ENCODE data around the gene APAF1.

APAF1 gene

DNA sequence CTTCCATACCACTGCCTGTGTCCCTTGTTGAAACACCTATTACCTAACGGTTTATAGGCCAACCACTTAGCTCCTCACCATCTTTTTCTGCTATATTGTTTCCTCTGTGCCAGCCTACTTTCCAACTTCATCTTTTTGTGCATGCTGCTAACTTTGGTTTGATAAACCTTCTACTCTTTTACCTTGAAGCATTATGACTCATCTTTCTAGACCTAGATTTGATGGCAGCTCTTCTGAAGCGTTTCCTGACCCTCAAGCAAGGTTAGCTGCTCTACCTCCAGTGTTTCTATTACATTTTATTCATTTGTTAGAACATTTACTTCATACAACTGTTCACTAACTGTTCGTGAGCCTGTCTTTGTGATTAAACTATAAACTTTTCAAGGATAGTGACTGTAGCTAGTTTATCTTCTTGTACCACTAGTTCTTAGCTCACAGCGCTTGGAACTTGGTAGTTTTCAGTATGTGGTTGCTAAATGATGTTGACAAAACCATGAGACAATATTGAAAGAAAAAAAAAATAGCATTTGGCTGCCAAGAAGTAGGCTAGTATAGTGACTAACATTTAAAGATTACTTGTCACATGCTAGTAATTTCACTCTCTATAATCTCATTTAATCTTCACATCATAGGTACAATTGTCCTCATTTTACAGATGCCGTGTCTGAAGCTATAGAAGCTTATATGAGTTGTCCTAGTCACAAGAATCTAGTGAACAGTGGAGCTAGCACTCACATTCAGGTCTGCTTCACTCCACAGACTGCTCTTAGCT is 79.5 kb downstream of the APAF1 start:
- no peak overlapping the region for H3K4me3 ChIP-seq (ENCODE audit: control insufficient read depth, low read depth, low read length)
- peak; percentile 29 for DNase-seq (ENCODE audit: low read depth)
- TF ChIP-seq, protein P1, sequence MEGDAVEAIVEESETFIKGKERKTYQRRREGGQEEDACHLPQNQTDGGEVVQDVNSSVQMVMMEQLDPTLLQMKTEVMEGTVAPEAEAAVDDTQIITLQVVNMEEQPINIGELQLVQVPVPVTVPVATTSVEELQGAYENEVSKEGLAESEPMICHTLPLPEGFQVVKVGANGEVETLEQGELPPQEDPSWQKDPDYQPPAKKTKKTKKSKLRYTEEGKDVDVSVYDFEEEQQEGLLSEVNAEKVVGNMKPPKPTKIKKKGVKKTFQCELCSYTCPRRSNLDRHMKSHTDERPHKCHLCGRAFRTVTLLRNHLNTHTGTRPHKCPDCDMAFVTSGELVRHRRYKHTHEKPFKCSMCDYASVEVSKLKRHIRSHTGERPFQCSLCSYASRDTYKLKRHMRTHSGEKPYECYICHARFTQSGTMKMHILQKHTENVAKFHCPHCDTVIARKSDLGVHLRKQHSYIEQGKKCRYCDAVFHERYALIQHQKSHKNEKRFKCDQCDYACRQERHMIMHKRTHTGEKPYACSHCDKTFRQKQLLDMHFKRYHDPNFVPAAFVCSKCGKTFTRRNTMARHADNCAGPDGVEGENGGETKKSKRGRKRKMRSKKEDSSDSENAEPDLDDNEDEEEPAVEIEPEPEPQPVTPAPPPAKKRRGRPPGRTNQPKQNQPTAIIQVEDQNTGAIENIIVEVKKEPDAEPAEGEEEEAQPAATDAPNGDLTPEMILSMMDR (conservative IDR thresholded peaks at IDR 0.05; ENCODE audit: control insufficient read depth, insufficient read depth, low read depth, low read length) = no peak

DNA sequence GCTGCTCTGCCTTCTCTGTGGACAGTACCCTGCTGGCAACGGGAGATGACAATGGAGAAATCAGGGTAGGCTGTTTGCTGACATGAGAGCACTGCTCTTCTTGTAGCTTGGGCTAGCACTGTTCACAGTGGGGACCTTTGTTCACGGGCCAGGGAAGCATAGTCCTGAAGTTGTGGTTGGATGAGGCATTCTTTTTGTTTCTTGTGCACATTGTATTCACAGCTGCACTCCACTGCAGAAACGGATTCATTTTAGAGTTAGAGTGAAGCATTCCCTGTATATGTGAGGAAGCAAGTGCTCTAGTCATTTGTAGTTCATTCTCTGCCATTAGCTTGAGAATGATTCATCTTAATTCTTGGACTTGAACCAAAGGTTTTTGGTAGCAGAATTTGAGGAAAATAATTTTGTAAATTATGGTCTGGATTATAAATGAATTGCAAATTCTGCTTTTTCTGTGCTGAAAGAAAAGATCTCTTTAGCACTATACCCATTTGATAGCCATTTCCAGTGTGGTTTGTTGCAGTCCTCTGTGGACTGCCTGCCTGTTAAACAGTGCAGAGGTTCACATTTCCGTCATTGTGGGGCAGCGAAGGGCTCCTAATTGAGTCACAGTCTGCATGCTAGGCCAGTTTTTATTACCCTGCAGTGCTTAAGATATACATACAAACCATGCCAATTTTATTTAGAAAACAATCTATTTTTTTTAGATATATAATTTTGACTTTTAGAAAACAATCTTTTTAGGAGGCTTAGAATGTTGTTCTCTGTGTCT is 80.6 kb downstream of the APAF1 start:
- peak; percentile 67 for DNase-seq (ENCODE audit: low read depth)
- TF ChIP-seq, protein P1 (conservative IDR thresholded peaks at IDR 0.05; ENCODE audit: control insufficient read depth, insufficient read depth, low read depth, low read length) = peak; percentile 65
- no peak overlapping the region for H3K4me3 ChIP-seq (ENCODE audit: control insufficient read depth, low read depth, low read length)

DNA sequence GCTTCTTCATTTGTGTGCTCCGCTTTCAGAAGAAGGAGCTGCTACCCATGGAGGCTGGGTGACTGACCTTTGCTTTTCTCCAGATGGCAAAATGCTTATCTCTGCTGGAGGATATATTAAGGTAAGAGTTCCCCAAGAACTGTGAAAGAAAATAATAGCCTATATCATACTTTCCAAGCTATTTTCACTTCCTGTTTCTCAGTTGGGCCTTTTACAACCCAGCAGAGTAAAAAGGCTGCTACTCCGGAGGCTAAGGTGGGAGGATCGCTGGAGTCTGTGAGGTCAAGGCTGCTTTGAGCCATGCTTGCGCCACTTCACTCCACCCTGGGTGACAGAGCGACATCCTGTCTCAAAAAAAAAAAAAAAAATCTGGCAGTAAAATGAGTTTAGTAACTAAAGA is 82.1 kb downstream of the APAF1 start:
- TF ChIP-seq, protein P1 (conservative IDR thresholded peaks at IDR 0.05; ENCODE audit: control insufficient read depth, insufficient read depth, low read depth, low read length) = no peak
- no peak overlapping the region for H3K4me3 ChIP-seq (ENCODE audit: control insufficient read depth, low read depth, low read length)
- no peak for DNase-seq (ENCODE audit: low read depth)

DNA sequence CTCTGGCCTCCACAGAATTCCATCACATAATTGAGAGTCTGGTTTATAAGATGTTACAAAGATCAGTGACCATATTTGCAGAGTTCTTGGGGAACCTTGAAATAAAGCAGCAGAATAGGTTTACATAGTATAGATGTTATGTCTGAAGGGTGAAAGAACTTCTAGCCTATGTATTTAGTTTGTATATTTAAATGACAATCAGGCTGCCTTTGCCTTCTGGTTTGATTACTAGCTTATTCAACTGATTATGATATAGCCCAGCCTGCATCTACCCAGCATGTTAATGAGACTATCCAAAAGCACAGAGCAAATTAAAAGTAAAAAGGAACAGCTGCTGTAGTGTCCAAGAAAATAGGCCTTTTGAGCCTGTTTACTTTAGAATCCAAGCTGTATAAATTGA is 85.3 kb downstream of the APAF1 start:
- DNase-seq (ENCODE audit: low read depth) = no peak
- no peak overlapping the region for H3K4me3 ChIP-seq (ENCODE audit: control insufficient read depth, low read depth, low read length)

DNA sequence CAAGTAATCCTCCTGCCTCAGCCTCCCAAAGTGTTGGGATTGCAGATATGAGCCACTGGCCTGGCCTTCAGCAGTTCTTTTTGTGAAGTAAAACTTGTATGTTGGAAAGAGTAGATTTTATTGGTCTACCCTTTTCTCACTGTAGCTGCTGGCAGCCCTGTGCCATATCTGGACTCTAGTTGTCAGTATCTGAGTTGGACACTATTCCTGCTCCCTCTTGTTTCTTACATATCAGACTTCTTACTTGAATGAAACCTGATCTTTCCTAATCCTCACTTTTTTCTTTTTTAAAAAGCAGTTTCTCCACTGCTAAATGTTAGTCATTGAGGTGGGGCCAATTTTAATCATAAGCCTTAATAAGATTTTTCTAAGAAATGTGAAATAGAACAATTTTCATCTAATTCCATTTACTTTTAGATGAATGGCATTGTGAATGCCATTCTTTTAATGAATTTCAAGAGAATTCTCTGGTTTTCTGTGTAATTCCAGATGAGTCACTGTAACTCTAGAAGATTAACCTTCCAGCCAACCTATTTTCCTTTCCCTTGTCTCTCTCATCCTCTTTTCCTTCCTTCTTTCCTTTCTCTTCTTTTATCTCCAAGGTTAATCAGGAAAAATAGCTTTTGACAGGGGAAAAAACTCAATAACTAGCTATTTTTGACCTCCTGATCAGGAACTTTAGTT is 88.7 kb downstream of the APAF1 start:
- DNase-seq (ENCODE audit: low read depth) = no peak
- no peak overlapping the region for H3K4me3 ChIP-seq (ENCODE audit: control insufficient read depth, low read depth, low read length)
- TF ChIP-seq, protein P1 (conservative IDR thresholded peaks at IDR 0.05; ENCODE audit: control insufficient read depth, insufficient read depth, low read depth, low read length) = no peak

More for the DNA sequence above, 85.3 kb downstream of the APAF1 start:
- TF ChIP-seq, protein P1 (conservative IDR thresholded peaks at IDR 0.05; ENCODE audit: control insufficient read depth, insufficient read depth, low read depth, low read length) = no peak

DNA sequence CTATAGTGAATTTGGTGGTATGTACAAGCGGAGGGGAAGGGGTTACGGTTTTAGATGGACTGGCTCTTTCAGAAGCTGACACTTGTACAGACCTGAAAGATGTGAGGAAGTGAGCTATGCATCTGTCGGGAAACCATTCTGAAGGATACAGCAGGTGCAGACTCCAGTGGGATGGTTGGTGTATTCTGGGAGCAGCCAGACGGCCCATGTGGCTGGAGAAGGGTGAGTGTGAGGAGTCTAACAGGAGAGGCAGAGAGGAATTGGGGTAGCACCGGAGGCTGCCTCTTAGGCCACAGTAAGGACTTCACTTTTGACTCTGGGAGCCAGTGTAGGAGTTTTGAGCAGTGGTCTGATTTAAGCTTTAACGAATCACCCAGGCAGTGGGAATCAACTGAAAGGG is 90.7 kb downstream of the APAF1 start:
- no peak overlapping the region for H3K4me3 ChIP-seq (ENCODE audit: control insufficient read depth, low read depth, low read length)
- DNase-seq (ENCODE audit: low read depth) = no peak
- TF ChIP-seq, protein P1 (conservative IDR thresholded peaks at IDR 0.05; ENCODE audit: control insufficient read depth, insufficient read depth, low read depth, low read length) = no peak
